DND-41 (cell line): ENCODE results near the gene REV3L.

Source experiments
- ATAC-seq: fragments of 200-7000 bp; cut with Tn5 transposase; 3 replicates; pipeline ENCODE4 v1.9.1; 2021; ENCODE audit warnings: low read depth; ENCODE audit not compliant: insufficient read depth
- DNase-seq: peaks from one replicate; pipeline ENCODE4 v3.0.0-alpha.2; 2020
- H2AFZ ChIP-seq: 2 replicates; pipeline ENCODE4 v1.6.0; 2012; ENCODE audit warnings: low read depth, low read length
- H3K27ac ChIP-seq: 2 replicates; pipeline ENCODE4 v1.5.1; 2012; ENCODE audit warnings: low read length, inconsistent platforms
- H3K27me3 ChIP-seq: fragments of 200-600 bp; sonication (generic); 2 replicates; pipeline ENCODE4 v1.6.0; 2012; ENCODE audit warnings: low read length, mild to moderate bottlenecking, inconsistent platforms; ENCODE audit not compliant: insufficient read depth, poor library complexity
- H3K36me3 ChIP-seq: 2 replicates; pipeline ENCODE4 v1.5.1; 2012; ENCODE audit warnings: low read length, inconsistent platforms; ENCODE audit not compliant: insufficient read depth
- H3K4me1 ChIP-seq: 2 replicates; pipeline ENCODE4 v1.5.1; 2012; ENCODE audit warnings: mild to moderate bottlenecking, low read length; ENCODE audit not compliant: insufficient read depth
- H3K4me2 ChIP-seq: 2 replicates; pipeline ENCODE4 v1.6.0; 2012; ENCODE audit warnings: mild to moderate bottlenecking, moderate library complexity, low read length, inconsistent platforms; ENCODE audit not compliant: insufficient read depth
- H3K4me3 ChIP-seq, 2 experiments: fragments of 200-600 bp in 1 of 2; shearing (Covaris generic) in 1 of 2; 2 replicates each; pipeline ENCODE4 v1.5.1; 2012 to 2016; ENCODE audit warnings: inconsistent platforms in 2 of 2, low read length in 2 of 2, mild to moderate bottlenecking in 2 of 2, low read depth in 1 of 2, moderate library complexity in 1 of 2
- H3K79me2 ChIP-seq: 2 replicates; pipeline ENCODE4 v1.6.0; 2012; ENCODE audit warnings: low read length, inconsistent platforms; ENCODE audit not compliant: insufficient read depth
- H3K9ac ChIP-seq: 2 replicates; pipeline ENCODE4 v1.6.0; 2012; ENCODE audit warnings: low read depth, mild to moderate bottlenecking, inconsistent platforms, low read length, moderate library complexity
- H3K9me3 ChIP-seq: 2 replicates; pipeline ENCODE4 v1.5.1; 2012; ENCODE audit warnings: low read length, moderate library complexity, mild to moderate bottlenecking, inconsistent platforms; ENCODE audit not compliant: insufficient read depth, severe bottlenecking
- H4K20me1 ChIP-seq: 2 replicates; pipeline ENCODE4 v1.6.0; 2012; ENCODE audit warnings: low read length; ENCODE audit not compliant: insufficient read depth
- EZH2 ChIP-seq: IDR thresholded peaks from 3 replicates; pipeline ENCODE4 v1.6.1; 2012; ENCODE audit warnings: borderline replicate concordance, low read depth, mild to moderate bottlenecking, moderate library complexity, low read length, inconsistent platforms; ENCODE audit not compliant: severe bottlenecking
- TF ChIP-seq, protein P1 (sequence below): IDR thresholded peaks from 2 replicates; pipeline ENCODE4 v1.5.1; 2012; ENCODE audit warnings: borderline replicate concordance, low read length, moderate library complexity, mild to moderate bottlenecking; ENCODE audit not compliant: poor library complexity, severe bottlenecking; ENCODE audit errors: extremely low read depth

The REV3L gene

DNA sequence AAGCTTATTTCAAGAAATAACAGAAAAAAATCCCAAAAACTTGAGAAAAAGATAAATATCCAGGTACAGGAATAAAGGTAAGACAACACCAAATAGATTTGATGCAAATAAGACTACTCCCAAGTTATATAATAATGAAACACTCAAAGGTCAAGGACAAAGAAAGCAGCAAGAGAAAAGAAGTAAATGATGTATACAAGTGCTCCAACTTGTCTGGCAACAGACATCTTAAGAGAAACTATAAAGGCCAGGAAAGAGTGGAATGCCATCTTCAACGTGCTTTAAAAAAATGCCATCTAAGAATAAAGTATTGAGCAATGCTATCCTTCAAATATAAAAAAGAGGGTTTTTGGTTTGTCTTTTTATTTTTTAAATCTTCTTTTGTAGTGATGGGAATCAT lies 54.2 kb downstream of the REV3L start:
- no peak for ATAC-seq
- Histone ChIP-seq H3K79me2 (peaks cover 100% of the 10 kb centered on the region), H2AFZ (no peak overlapping the region), H3K9ac (no peak overlapping the region), H4K20me1 (peaks cover 24% of the 10 kb centered on the region; the same call in 1 of the 2 replicates), H3K4me2 (no peak overlapping the region), H3K4me1 (peaks cover 34% of the 10 kb centered on the region), H3K9me3 (no peaks in the 10 kb centered on the region), H3K27ac (no peak overlapping the region), H3K27me3 (no peaks in the 10 kb centered on the region), H3K36me3 (0 out of 2 replicates have a peak, but pooled peaks cover 5% of the 10 kb centered on the region), H3K4me3 (no peak overlapping the region)
- no peak for DNase-seq
- TF ChIP-seq EZH2, result no peak
- TF ChIP-seq, protein P1, sequence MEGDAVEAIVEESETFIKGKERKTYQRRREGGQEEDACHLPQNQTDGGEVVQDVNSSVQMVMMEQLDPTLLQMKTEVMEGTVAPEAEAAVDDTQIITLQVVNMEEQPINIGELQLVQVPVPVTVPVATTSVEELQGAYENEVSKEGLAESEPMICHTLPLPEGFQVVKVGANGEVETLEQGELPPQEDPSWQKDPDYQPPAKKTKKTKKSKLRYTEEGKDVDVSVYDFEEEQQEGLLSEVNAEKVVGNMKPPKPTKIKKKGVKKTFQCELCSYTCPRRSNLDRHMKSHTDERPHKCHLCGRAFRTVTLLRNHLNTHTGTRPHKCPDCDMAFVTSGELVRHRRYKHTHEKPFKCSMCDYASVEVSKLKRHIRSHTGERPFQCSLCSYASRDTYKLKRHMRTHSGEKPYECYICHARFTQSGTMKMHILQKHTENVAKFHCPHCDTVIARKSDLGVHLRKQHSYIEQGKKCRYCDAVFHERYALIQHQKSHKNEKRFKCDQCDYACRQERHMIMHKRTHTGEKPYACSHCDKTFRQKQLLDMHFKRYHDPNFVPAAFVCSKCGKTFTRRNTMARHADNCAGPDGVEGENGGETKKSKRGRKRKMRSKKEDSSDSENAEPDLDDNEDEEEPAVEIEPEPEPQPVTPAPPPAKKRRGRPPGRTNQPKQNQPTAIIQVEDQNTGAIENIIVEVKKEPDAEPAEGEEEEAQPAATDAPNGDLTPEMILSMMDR, result no peak

DNA sequence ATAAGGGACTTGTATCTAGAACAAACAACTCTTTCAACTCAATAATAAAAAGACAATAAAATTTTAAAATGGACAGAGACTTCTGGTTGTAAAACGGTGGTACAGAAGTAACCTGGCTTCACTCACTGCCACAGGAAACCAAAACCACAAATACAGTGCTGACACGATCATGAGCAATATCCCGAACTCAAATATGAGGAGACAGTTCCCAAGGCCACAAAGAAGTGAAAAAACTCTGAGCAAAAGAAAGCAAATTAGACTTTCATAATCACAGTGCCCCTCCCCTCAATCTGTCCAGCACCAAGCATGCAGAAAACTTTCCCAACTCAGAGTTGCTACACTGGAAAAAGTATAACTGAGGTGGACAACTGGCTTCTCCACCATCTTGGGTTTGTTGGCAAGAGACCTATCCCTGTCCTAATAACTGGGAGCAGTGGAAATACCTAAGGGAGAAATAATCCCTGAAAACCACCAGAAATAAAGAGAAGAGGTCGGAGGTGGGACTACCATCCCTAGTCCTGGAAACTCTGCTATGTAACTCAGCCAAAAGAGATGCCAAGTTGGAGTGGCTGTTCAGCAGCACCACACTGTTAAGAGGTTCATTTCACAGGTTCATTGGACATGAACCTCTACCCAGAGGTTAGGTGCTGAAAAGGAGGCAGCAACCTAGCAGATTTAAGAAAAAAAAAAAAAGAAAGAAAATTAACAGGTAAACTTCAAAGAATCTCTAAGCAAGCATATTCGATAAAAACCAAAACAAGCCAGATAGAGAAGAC lies 55.5 kb downstream of the REV3L start:
- peaks cover 42% of the 10 kb centered on the region for H3K4me1 ChIP-seq
- peaks cover 27% of the 10 kb centered on the region; the same call in 1 of the 2 replicates for H4K20me1 ChIP-seq
- H3K27me3 ChIP-seq, result no peaks in the 10 kb centered on the region
- no peak for TF ChIP-seq EZH2
- TF ChIP-seq, protein P1, result no peak
- 0 out of 2 replicates have a peak, but pooled peaks cover 5% of the 10 kb centered on the region for H3K36me3 ChIP-seq
- peak overlapping the region in 1 of 2 experiments; percentile 24; a peak in 1 of 4 replicates for H3K4me3 ChIP-seq
- H2AFZ ChIP-seq, result no peak overlapping the region
- peak overlapping the region; percentile 62 for H3K27ac ChIP-seq
- peak overlapping the region; percentile 53 for H3K4me2 ChIP-seq
- peaks cover 100% of the 10 kb centered on the region for H3K79me2 ChIP-seq
- no peak overlapping the region for H3K9ac ChIP-seq
- H3K9me3 ChIP-seq, result no peaks in the 10 kb centered on the region
- peak; percentile 54 for DNase-seq
- ATAC-seq, result peak; percentile 87

DNA sequence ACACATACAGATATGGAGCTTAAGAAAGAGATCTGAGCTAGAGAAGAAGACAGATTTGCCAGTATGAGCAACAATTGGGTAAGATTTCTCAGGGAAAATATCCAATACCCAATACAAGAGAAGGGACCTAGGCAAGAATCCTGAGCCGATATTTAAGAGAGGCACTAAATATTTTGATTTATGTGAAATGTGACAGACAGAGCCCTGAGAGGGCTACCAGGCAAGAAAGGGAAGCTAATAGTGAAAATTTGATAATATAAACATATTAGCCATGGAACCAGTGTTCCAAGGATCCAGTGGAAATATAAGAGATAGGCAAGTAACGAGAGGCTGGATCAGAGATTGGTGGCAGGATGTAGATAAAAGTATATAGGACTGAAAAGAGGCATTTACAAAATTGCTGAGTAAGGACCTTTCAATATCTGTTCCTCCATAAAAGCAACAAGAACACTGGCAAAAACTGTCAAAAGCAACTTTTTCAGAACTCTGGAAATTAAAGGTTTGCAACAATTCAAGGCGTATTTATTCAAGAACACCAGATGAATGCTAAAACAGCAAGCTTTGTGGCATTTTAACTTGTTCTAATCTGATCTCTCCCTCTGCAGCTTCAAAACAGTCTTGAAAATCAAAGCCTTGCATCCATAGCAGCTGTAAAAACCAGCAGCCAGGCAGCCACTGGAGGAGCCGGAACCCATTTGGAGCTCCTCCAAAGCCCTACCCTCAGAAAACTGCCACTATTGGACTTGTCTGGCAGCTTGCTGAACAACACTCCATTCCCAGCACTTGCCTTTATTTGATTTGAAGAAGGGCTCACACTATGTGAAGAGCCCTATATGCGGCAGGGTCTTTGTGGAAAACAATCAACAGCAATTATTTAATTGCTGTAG lies 58.8 kb downstream of the REV3L start:
- peak; percentile 75 for ATAC-seq
- no peak overlapping the region for H2AFZ ChIP-seq
- H3K79me2 ChIP-seq, result peaks cover 97% of the 10 kb centered on the region
- no peaks in the 10 kb centered on the region for H3K27me3 ChIP-seq
- DNase-seq, result peak; percentile 59
- 0 out of 2 replicates have a peak overlapping the region, but pooled peaks have one; percentile 10 for H3K4me2 ChIP-seq
- no peak overlapping the region for H3K9ac ChIP-seq
- H3K36me3 ChIP-seq, result no peaks in the 10 kb centered on the region
- H3K4me1 ChIP-seq, result peaks cover 42% of the 10 kb centered on the region
- TF ChIP-seq EZH2, result no peak
- TF ChIP-seq, protein P1, result no peak
- peak overlapping the region; percentile 25 for H3K27ac ChIP-seq
- H3K9me3 ChIP-seq, result no peaks in the 10 kb centered on the region
- H4K20me1 ChIP-seq, result peaks cover 31% of the 10 kb centered on the region; the same call in 1 of the 2 replicates
- H3K4me3 ChIP-seq, result no peak overlapping the region
